ENCODE data around the gene HRAS. TPM values are rescaled to one million over a fixed set of nuclear protein-coding genes. Genes with fewer than 3 reads are reported as not detected.

Gene HRAS
- total RNA-seq, 1 donor from 2014 or later, result 68.3 TPM

GRCh38 chr11:539971-540481, 4.7 kb upstream of the HRAS start:
- Mint-ChIP-seq H3K4me3 (ENCODE audit: unreplicated experiment) (no peak overlapping the region), H3K9me3 (ENCODE audit: unreplicated experiment) (no peaks in the 10 kb centered on the region), H3K36me3 (ENCODE audit: unreplicated experiment) (no peaks in the 10 kb centered on the region), H3K27ac (ENCODE audit: unreplicated experiment) (no peak overlapping the region), H3K27me3 (ENCODE audit: unreplicated experiment) (no peaks in the 10 kb centered on the region), H3K4me1 (ENCODE audit: unreplicated experiment) (peaks cover 9% of the 10 kb centered on the region)
- DNase-seq (ENCODE audit: extremely low spot score, unreplicated experiment), result no peak
- no peak for TF ChIP-seq CTCF (IDR thresholded peaks at IDR 0.05)

DNA sequence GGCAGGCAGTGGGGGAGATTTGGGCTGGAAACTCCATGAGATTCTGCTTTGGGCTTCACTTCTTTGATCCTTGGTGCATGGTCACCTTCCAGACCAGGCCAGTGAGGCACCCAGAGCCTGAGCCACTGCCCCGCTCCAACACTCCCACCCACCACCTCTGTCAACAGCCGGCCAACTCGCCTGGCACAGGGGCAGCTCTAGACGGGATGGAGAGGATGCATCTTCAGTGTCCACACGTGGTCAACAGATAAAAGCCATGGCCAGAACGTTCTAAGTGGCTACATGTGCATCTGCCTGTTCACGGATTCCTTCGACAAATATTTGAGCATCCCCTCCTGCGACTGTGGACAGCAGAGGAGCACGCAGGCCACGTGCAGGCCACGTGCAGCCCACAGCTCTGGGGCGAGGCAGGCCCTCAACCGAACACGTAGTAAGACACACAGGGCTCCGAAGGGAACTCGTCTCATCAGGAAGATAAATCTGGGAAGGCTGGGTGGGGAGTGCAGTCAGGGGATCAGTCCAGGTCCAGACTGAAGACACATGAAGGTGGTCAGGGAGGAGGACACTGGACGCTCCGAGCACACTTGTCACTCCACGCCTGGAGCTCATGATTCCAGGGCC, 3.2 kb upstream of the HRAS start:
- H3K27ac Mint-ChIP-seq (ENCODE audit: unreplicated experiment), result no peak overlapping the region
- H3K4me1 Mint-ChIP-seq (ENCODE audit: unreplicated experiment), result peaks cover 13% of the 10 kb centered on the region
- no peaks in the 10 kb centered on the region for H3K9me3 Mint-ChIP-seq (ENCODE audit: unreplicated experiment)
- TF ChIP-seq CTCF (IDR thresholded peaks at IDR 0.05), result no peak
- no peak for DNase-seq (ENCODE audit: extremely low spot score, unreplicated experiment)
- H3K4me3 Mint-ChIP-seq (ENCODE audit: unreplicated experiment), result no peak overlapping the region
- H3K36me3 Mint-ChIP-seq (ENCODE audit: unreplicated experiment), result no peaks in the 10 kb centered on the region
- no peaks in the 10 kb centered on the region for H3K27me3 Mint-ChIP-seq (ENCODE audit: unreplicated experiment)

DNA sequence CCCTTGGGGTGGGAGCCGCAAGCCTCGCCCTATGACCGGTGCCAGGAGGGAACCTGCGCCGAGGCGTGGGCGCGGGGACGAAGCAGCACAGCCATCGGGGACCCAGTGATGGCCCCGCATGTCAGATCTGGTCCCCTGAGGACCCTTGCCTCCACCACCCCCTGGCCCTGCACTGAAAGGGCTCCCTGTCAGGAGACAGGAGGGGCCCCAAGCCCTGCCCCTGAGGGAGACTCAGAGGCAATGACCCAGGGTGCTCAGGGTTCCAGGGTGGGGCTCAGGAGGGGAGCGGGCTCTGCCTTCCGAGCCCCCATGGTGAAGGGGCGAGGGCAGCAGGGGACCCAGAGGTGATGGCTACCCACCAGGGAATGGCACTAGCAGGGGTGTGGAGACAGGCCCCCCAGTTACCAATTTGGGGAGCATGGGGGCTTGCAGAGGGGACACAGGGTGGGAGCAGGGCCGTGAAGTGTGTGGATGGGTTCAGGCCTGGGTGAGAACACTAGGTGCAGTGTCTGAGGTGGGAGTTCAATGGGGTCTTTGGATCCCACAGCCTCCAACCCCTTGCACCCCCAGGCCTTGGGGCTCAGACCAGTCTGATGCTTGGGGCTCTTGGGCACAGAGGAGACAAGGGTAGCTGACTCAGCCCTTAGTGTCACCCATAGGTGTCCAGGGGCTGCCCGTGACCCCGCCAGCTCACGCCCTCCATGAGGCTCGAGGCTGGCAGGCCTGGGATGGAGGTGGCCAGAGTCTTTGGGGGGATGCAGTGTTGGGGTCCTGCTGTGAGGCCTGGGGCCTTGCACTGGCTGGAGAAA, 2.5 kb upstream of the HRAS start:
- peaks cover 13% of the 10 kb centered on the region for H3K4me1 Mint-ChIP-seq (ENCODE audit: unreplicated experiment)
- no peak overlapping the region for H3K27ac Mint-ChIP-seq (ENCODE audit: unreplicated experiment)
- no peaks in the 10 kb centered on the region for H3K36me3 Mint-ChIP-seq (ENCODE audit: unreplicated experiment)
- H3K27me3 Mint-ChIP-seq (ENCODE audit: unreplicated experiment), result no peaks in the 10 kb centered on the region
- no peaks in the 10 kb centered on the region for H3K9me3 Mint-ChIP-seq (ENCODE audit: unreplicated experiment)
- DNase-seq (ENCODE audit: extremely low spot score, unreplicated experiment), result no peak
- no peak for TF ChIP-seq CTCF (IDR thresholded peaks at IDR 0.05)
- H3K4me3 Mint-ChIP-seq (ENCODE audit: unreplicated experiment), result peak overlapping the region; percentile 29

GRCh38 chr11:536841-537621, 1.7 kb upstream of the HRAS start, which contains the start of gene LRRC56:
Gene LRRC56 (plus strand): TSS chr11:537527. CDS start chr11:540685, 3,158 bp downstream.
- peaks cover 13% of the 10 kb centered on the region for H3K4me1 Mint-ChIP-seq (ENCODE audit: unreplicated experiment)
- peak within 1 kb of the TSS; percentile 81 for H3K4me3 Mint-ChIP-seq (ENCODE audit: unreplicated experiment)
- peak; percentile 93 for DNase-seq (ENCODE audit: extremely low spot score, unreplicated experiment)
- TF ChIP-seq CTCF (IDR thresholded peaks at IDR 0.05), result no peak
- H3K36me3 Mint-ChIP-seq (ENCODE audit: unreplicated experiment), result peaks cover 3% of the 10 kb centered on the region
- no peaks in the 10 kb centered on the region for H3K27me3 Mint-ChIP-seq (ENCODE audit: unreplicated experiment)
- no peaks in the 10 kb centered on the region for H3K9me3 Mint-ChIP-seq (ENCODE audit: unreplicated experiment)
- H3K27ac Mint-ChIP-seq (ENCODE audit: unreplicated experiment), result peak within 1 kb of the TSS; percentile 79
